HG03432 (cell line): Measurements from ENCODE around the gene DCTD.

Experiments used
- ATAC-seq: cut with Tn5 transposase; IDR thresholded peaks from one replicate; pipeline ENCODE4 v1.9.1; 2021; ENCODE audit warnings: mild to moderate bottlenecking, moderate library complexity; ENCODE audit not compliant: unreplicated experiment

DCTD gene

DNA sequence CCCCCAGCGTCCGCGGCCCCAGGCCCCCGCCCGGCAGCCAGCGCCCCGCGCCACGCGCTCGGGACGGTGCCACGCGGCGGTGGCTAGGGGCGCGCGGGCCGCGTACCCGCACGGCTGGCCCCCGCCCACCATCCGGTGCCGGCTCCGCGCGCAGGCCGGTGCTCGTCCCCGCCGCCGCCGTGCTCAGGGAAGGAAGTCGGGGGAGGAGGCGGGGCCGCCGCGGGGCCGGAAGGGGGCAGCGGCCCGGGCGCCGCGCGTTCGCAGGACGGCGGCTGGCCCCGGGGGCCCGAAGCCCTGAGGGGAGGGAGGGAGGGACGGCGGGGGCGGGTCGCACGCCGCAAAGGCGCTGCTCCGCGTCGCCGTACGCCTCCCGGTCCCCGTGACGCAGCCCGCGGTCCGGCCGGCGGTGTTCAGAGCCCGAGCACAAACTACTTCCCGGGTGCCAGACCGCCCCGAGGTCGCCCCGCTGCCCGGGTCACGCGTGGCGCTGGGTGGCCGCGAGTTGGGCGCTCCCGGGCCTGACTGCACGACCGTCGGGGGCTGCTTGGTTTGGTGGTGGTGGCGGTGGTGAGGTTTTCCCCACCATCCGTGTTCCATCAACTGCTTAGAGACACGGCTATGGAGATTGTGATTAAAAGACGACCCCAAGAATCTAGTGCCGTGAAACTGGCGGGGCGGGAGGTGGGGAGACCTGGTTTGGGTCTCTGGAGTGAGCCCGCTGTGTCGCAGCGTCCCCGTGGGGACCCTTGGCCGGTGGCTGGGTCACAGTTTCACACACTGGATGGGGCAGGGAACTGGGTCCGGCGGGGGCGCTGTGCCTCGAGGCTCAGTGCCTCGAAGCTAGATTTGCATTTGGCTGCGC is at the start of gene DCTD:
DCTD (minus strand) TSS at position 205 of the 862 bp plus-strand sequence. CDS start 1,818 bp downstream, outside the sequence.
- ATAC-seq: peak; percentile 85

DNA sequence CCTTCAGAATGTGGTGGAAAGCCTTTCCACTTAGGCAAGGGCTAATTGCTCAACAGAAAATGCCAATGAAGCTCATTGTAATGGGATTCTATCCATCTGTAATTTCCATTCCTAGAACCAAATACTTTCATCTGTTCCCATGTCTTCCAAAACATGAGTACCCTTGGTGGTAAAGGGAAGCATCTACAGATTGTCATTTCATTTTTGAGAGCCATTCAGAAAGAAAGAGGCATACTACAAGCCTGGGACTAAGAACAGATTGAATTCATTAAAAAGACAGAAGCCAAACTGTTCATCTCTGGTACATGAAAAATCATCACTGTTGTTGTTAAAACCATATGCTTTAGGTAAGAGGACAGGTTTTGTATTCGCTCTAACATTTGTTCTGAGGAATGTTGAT is 43.6 kb upstream of the DCTD start:
- no peak for ATAC-seq

DNA sequence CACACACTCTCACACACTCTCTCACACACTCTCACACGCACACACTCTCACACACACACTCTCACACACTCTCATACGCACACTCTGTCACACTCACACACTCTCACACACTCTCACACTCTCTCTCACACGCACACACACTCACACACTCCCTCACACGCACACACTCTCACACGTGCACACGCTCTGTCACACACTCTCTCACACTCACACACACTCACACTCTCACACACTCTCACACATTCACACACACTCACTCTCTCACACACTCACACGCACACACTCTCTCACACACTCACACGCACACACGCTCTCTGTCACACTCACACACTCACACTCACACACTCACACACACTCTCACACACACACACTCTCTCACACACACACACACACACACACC is 43.0 kb upstream of the DCTD start:
- no peak for ATAC-seq

- no peak for ATAC-seq
Observed at GRCh38 chr4:182955411-182955810, 38.2 kb upstream of the DCTD start.

GRCh38 chr4:182944484-182945213 is 27.5 kb upstream of the DCTD start:
- ATAC-seq: no peak

GRCh38 chr4:182939680-182940079 is 22.5 kb upstream of the DCTD start:
- no peak for ATAC-seq

DNA sequence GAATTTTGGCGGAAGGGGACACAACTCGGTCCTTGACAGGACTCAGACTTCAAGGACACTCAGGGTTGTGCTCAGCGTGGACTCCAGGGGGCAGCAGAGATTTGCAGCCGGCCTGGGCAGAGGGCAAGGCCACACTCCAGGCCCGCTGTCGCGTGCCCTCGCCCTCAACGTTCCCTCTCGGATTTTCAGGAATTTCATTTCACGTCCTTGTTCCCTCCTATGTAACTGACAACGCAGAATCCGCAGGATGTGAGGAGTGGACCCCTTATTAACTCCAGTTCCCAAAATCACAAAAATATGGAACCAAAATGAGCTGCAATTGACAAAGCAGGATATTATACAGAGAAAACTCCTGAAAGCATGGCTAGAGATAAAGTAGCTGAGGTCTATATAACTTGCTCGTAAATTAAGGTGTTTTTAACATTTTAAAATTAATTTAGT is 21.0 kb upstream of the DCTD start:
- peak; percentile 93 for ATAC-seq

- peak; percentile 57 for ATAC-seq
Observed at GRCh38 chr4:182937268-182938204, 20.4 kb upstream of the DCTD start.

DNA sequence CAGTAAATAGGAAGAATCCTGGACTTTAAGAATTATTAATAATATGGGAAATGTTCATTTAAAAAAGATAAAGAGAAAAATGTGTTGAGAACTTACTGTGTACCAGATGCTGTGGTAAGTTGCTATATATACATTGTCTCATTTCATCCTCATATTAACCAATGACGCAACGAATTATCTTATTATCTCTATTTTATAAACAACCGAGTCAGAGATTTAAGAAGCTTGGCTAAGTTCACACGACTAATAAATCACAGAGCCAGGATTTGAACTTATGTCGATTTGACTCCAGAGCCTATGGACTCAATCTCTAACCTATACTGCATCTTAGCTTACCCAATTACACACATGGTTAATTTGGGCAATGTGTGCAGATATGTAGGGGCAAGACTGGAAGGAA is 15.5 kb upstream of the DCTD start:
- no peak for ATAC-seq

GRCh38 chr4:182931691-182932345 is 14.6 kb upstream of the DCTD start:
- ATAC-seq: no peak

GRCh38 chr4:182930889-182931288 is 13.7 kb upstream of the DCTD start:
- no peak for ATAC-seq

- no peak for ATAC-seq
Observed at GRCh38 chr4:182929296-182929695, 12.1 kb upstream of the DCTD start.

DNA sequence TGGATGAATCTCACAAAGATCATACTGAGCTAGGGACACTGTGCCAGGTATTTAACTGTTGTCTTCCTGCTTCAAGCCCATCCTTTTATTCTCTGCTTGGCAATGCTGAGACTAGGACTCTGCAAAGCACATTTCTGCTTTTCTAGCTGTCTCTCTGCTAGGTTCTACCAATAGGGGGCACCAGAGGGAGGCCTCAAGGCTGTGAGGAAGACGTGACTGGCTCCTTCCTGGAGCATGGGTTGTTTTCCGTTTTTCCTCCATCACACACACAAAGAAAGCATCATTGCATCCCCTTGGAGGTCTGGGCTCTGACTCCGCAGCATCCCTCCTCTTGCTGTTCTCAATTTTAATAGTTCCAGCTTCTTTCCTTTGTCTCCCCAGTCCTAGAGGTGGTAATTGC is 10.9 kb upstream of the DCTD start:
- no peak for ATAC-seq

DNA sequence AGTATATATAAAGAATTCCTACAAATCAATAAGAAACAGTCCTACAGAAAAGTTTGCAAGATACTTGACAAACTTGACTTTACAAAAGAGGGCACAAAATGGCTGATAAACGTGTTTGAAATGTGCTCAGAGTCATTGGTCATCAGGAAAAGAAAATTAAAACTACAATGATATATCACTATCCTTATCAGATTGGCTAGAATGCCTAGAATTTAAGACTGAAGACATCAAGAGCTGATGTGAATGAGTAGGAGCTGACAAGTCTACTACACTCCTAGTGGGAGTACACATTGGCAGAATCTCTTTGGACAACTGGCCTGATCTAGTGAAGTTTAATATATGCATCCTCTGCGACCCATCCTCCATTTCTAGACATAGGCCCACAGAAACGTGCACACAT is 10.3 kb upstream of the DCTD start:
- no peak for ATAC-seq

- ATAC-seq: no peak
Observed at GRCh38 chr4:182925855-182926254, 8.7 kb upstream of the DCTD start.

- peak; percentile 100 for ATAC-seq
Observed at GRCh38 chr4:182925298-182925757, 8.1 kb upstream of the DCTD start.

DNA sequence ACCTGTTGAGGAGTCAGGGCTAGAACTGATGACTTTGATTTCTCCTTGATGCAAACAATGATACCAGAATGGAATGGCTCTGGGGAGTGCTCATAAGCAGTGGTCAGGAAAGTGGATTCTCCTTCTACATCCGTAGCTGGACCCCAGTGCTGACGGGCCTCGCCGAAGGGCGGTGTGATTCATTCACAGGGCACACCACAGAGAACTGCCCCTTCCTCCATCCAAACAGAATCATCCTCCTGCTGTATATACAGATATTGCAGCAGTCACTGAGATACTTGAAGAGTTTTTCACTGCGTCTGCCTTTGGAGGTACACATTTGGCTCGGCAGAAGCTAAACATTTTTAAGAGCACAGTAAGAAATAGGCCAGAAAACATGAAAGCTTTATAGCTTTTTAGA is 7.3 kb upstream of the DCTD start:
- no peak for ATAC-seq

DNA sequence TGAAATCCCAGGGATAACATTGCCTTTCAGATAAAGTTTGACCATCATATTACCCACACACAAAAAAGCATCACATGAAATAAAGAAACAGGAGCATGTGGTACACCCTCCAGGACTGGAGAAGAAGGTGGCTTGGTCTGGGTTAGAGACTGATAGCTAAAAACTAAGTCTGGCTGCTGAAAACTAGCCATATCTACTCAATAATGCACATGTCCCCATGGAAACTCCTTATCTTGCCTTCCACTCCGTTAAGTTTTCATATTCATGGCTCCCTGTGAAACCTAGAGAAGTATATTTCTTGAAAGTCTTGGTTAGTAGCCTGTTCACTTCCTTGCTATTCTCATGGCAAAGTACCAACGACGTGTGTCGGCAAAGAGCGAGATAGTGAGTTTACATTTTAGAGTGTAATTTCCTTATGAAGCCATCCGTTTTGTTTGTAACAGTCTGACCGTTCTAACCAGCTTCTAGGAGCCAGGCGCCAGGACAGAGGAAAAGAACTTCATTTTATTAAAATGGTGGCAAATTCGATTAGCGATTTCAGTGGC is 6.7 kb upstream of the DCTD start:
- ATAC-seq: no peak

- no peak for ATAC-seq
Observed at GRCh38 chr4:182923366-182923765, 6.2 kb upstream of the DCTD start.
